Testis (tissue), 3 donors: ENCODE measurements around the gene CELF6. TPM values are rescaled to one million over a fixed set of nuclear protein-coding genes. Genes with fewer than 3 reads are reported as not detected.
A peak's percentile ranks its signal among the peaks of the same experiment; 100 is the strongest.

Experiments
- DNase-seq: peaks from one replicate; pipeline ENCODE4 v3.0.0-alpha.2; 2019
- H3K27ac ChIP-seq, 2 donors: fragments of 200-600 bp; sonication (generic); one replicate each; pipeline ENCODE4 v1.5.1; 2019
- H3K27me3 ChIP-seq: fragments of 200-600 bp; sonication (generic); one replicate; pipeline ENCODE4 v1.5.1; 2019
- H3K36me3 ChIP-seq: fragments of 200-600 bp; sonication (generic); one replicate; pipeline ENCODE4 v1.5.1; 2017; ENCODE audit warnings: low read depth; ENCODE audit errors: missing control alignments
- H3K4me1 ChIP-seq: fragments of 200-600 bp; sonication (generic); one replicate; pipeline ENCODE4 v1.5.1; 2019
- H3K4me3 ChIP-seq, 2 donors: fragments of 200-600 bp; sonication (generic); one replicate each; pipeline ENCODE4 v1.5.1; 2017 to 2019
- H3K9me3 ChIP-seq: fragments of 200-600 bp; sonication (generic); one replicate; pipeline ENCODE4 v1.5.1; 2017
- POLR2A ChIP-seq: fragments of 450-650 bp; IDR thresholded peaks from one replicate; pipeline ENCODE4 v1.6.1; 2017; ENCODE audit warnings: antibody characterized with exemption, mild to moderate bottlenecking, moderate library complexity
- WGBS, 2 donors: methylation state at CpG; one replicate each; pipeline ENCODE4 v1.1.5; 2018; 5-methylcytosine and 5-hydroxymethylcytosine counted together
- intact Hi-C: fragments of 100-400 bp; cut with DNase I; formaldehyde crosslinking; loops from one replicate; pipeline ENCODE4 v1.15.1; 2023; ENCODE audit warnings: low total_unique reads
- polyA plus RNA-seq: library from polyadenylated mRNA; stranded (reverse); fragments of 350-450 nt; fragmentation: Illumina TruSeq; extraction: RNeasy Lipid Tissue Mini Kit (QIAGEN cat#74804); gene quantifications from one replicate; pipeline ENCODE4 v1.2.3, GENCODE V29; 2014; ENCODE audit warnings: low read depth, low replicate concordance; ENCODE audit not compliant: insufficient read depth
- total RNA-seq, 2 donors: library from RNA; depleted of rRNA; stranded (reverse); fragments of >200 nt; gene quantifications; one replicate each; pipeline ENCODE4 v1.2.3, GENCODE V29; 2016
- TF ChIP-seq, protein P1 (sequence below), 3 experiments: fragments of 450-650 bp in 2 of 3; fragments of 200-600 bp in 1 of 3; sonication (generic) in 1 of 3; IDR thresholded peaks; one replicate each; pipeline ENCODE4 v1.5.1; 2016 to 2019; ENCODE audit warnings: antibody characterized with exemption in 3 of 3, mild to moderate bottlenecking in 2 of 3, moderate library complexity in 1 of 3

CELF6 gene
- total and polyA plus RNA-seq, 3 donors from 2014 or later = 10.1 to 22.0 (median 19.2) TPM

DNA sequence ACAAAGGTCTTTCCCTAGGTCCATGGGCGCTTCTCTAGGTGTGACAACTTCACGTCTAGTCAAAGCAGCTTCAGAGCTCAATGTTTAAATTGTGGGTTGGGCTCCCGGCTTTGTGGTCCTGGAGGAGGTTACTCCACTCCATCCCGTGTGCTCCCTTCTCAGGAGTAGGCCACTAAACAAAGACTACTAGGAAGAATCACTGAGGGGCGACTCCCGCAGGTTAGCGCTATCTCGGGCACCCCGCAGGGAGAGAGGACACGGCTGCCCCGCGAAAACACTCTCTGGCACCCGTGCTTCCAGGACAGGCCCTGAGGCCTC is 48.1 kb downstream of the CELF6 start:
- H3K9me3 ChIP-seq = no peaks in the 10 kb centered on the region
- H3K4me1 ChIP-seq = peaks cover 19% of the 10 kb centered on the region
- WGBS, 2 donors = 1 to 2% methylated on average over 10 to 13 of the region's 13 CpGs
- TF ChIP-seq, protein P1, sequence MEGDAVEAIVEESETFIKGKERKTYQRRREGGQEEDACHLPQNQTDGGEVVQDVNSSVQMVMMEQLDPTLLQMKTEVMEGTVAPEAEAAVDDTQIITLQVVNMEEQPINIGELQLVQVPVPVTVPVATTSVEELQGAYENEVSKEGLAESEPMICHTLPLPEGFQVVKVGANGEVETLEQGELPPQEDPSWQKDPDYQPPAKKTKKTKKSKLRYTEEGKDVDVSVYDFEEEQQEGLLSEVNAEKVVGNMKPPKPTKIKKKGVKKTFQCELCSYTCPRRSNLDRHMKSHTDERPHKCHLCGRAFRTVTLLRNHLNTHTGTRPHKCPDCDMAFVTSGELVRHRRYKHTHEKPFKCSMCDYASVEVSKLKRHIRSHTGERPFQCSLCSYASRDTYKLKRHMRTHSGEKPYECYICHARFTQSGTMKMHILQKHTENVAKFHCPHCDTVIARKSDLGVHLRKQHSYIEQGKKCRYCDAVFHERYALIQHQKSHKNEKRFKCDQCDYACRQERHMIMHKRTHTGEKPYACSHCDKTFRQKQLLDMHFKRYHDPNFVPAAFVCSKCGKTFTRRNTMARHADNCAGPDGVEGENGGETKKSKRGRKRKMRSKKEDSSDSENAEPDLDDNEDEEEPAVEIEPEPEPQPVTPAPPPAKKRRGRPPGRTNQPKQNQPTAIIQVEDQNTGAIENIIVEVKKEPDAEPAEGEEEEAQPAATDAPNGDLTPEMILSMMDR (IDR thresholded peaks at IDR 0.05) = no peak
- no peak for TF ChIP-seq POLR2A
- peak; percentile 28 for DNase-seq
- H3K36me3 ChIP-seq = no peaks in the 10 kb centered on the region
- H3K4me3 ChIP-seq = peak overlapping the region; percentile 81 to 89
- H3K27me3 ChIP-seq = no peaks in the 10 kb centered on the region
- intact Hi-C loops = loop anchor here (2.0 to 10.0 kb wide), 2 partner anchors 41 to 67 kb away; partner anchors contain the start of gene PKM
- peak overlapping the region; percentile 90 to 92 for H3K27ac ChIP-seq

- WGBS, 2 donors = 45 to 54% methylated on average over 4 of the region's 4 CpGs
- Histone ChIP-seq H3K36me3 (no peaks in the 10 kb centered on the region), H3K27me3 (no peaks in the 10 kb centered on the region), H3K27ac (peak overlapping the region in 1 of 2 donors; percentile 92), H3K4me1 (peaks cover 19% of the 10 kb centered on the region), H3K4me3 (no peak overlapping the region), H3K9me3 (no peaks in the 10 kb centered on the region)
- intact Hi-C loops = loop anchor here (10.0 kb wide), 1 partner anchor 66 kb away; no protein-coding TSS in a partner anchor
- TF ChIP-seq, protein P1 (IDR thresholded peaks at IDR 0.05) = no peak
- no peak for TF ChIP-seq POLR2A
- no peak for DNase-seq
These were observed 48.7 kb downstream of the CELF6 start for GRCh38 chr15:72271221-72271620.

DNA sequence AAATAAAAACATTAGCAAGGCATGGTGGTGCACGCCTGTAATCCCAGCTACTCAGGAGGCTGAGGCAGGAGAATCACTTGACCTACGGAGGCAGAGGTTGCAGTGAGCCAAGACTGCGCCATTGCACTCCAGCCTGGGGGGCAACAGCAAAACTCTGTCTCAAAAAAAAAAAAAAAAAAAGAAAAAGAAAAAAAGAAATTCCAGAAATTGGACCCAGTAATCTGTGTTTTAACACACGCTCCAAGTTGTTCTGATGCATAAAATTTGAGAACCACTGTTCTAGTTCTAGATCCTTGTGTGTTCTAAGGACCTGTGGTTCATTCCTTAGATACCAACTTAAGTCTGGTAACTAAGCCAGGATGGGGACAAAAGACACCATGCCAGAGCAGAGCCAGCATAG is 50.2 kb downstream of the CELF6 start:
- H3K36me3 ChIP-seq = no peaks in the 10 kb centered on the region
- TF ChIP-seq, protein P1 (IDR thresholded peaks at IDR 0.05) = no peak
- no peak for TF ChIP-seq POLR2A
- 89 to 94% methylated on average over 4 of the region's 4 CpGs for WGBS, 2 donors
- no peak overlapping the region for H3K27ac ChIP-seq
- intact Hi-C loops = loop anchor here (10.0 kb wide), 1 partner anchor 65 kb away; no protein-coding TSS in a partner anchor
- H3K4me1 ChIP-seq = peaks cover 19% of the 10 kb centered on the region
- no peak for DNase-seq
- no peaks in the 10 kb centered on the region for H3K27me3 ChIP-seq
- H3K4me3 ChIP-seq = no peak overlapping the region
- no peaks in the 10 kb centered on the region for H3K9me3 ChIP-seq

DNA sequence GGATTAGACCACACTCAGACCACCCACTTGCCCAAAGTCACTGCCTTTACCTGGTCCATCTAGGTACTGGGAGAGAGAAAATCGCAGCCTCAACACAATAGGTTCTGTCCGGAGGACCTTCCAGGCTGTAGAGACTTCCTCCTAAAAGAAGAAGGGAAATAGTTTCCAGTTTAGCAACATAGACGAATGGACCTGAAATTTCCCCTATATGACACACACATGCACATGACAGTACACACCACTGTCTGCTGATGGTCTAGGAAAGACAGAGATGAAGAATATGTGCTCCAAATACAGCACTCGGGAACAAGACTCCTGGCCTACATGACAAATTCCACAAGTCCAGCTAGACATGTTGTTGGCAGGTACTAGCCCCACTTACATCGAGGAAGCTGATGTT is 54.9 kb downstream of the CELF6 start:
- no peak for DNase-seq
- Histone ChIP-seq H3K9me3 (no peaks in the 10 kb centered on the region), H3K36me3 (no peaks in the 10 kb centered on the region), H3K4me3 (no peak overlapping the region), H3K27me3 (no peaks in the 10 kb centered on the region), H3K27ac (no peak overlapping the region), H3K4me1 (no peaks in the 10 kb centered on the region)
- 95 to 96% methylated on average over 5 of the region's 5 CpGs for WGBS, 2 donors
- intact Hi-C loops = no loop called here
- TF ChIP-seq, protein P1 (IDR thresholded peaks at IDR 0.05) = no peak
- no peak for TF ChIP-seq POLR2A

GRCh38 chr15:72252663-72253299 is 67.2 kb downstream of the CELF6 start:
- 94 to 95% methylated on average over 10 of the region's 10 CpGs for WGBS, 2 donors
- intact Hi-C loops = no loop called here
- no peak overlapping the region for H3K4me3 ChIP-seq
- H3K27me3 ChIP-seq = no peaks in the 10 kb centered on the region
- no peaks in the 10 kb centered on the region for H3K9me3 ChIP-seq
- peaks cover 10% of the 10 kb centered on the region for H3K4me1 ChIP-seq
- DNase-seq = no peak
- no peaks in the 10 kb centered on the region for H3K36me3 ChIP-seq
- TF ChIP-seq, protein P1 (IDR thresholded peaks at IDR 0.05) = no peak
- no peak for TF ChIP-seq POLR2A
- no peak overlapping the region for H3K27ac ChIP-seq
